Parathyroid adenoma (tissue), 2 donors: ENCODE measurements around the gene GJA3.
A peak's percentile ranks its signal among the peaks of the same experiment; 100 is the strongest.

Experiments
- H2AFZ ChIP-seq: fragments of 300-600 bp; sonication (generic); one replicate; pipeline ENCODE4 v1.7.0; 2017; ENCODE audit warnings: antibody characterized with exemption, mild to moderate bottlenecking
- H3K27ac ChIP-seq: fragments of 300-600 bp; sonication (generic); one replicate; pipeline ENCODE4 v1.7.0; 2017
- H3K27me3 ChIP-seq: fragments of 300-600 bp; sonication (generic); one replicate; pipeline ENCODE4 v1.7.0; 2017; ENCODE audit warnings: low read length; ENCODE audit not compliant: control insufficient read depth, insufficient read depth
- H3K36me3 ChIP-seq: fragments of 300-600 bp; sonication (generic); one replicate; pipeline ENCODE4 v1.7.0; 2017; ENCODE audit warnings: low read length; ENCODE audit not compliant: control insufficient read depth, insufficient read depth
- H3K4me1 ChIP-seq: fragments of 300-600 bp; sonication (generic); one replicate; pipeline ENCODE4 v1.7.0; 2017; ENCODE audit warnings: control low read depth
- H3K4me2 ChIP-seq: fragments of 300-600 bp; sonication (generic); one replicate; pipeline ENCODE4 v1.7.0; 2017; ENCODE audit warnings: low read length
- H3K4me3 ChIP-seq: fragments of 300-600 bp; sonication (generic); one replicate; pipeline ENCODE4 v1.7.0; 2017; ENCODE audit warnings: low read depth, low read length
- H3K79me2 ChIP-seq: fragments of 300-600 bp; sonication (generic); one replicate; pipeline ENCODE4 v1.7.0; 2017; ENCODE audit warnings: control low read depth
- H3K9ac ChIP-seq: fragments of 300-600 bp; sonication (generic); one replicate; pipeline ENCODE4 v1.7.0; 2017; ENCODE audit warnings: mild to moderate bottlenecking
- H3K9me3 ChIP-seq: fragments of 300-600 bp; sonication (generic); one replicate; pipeline ENCODE4 v1.7.0; 2017; ENCODE audit warnings: low read length; ENCODE audit not compliant: control insufficient read depth
- TF ChIP-seq, protein P1 (sequence below): fragments of 300-600 bp; sonication (generic); IDR thresholded peaks from one replicate; pipeline ENCODE4 v1.7.0; 2017; ENCODE audit warnings: antibody characterized with exemption, mild to moderate bottlenecking
- donor health status: primary hyperparathyroidism.

Gene GJA3

DNA sequence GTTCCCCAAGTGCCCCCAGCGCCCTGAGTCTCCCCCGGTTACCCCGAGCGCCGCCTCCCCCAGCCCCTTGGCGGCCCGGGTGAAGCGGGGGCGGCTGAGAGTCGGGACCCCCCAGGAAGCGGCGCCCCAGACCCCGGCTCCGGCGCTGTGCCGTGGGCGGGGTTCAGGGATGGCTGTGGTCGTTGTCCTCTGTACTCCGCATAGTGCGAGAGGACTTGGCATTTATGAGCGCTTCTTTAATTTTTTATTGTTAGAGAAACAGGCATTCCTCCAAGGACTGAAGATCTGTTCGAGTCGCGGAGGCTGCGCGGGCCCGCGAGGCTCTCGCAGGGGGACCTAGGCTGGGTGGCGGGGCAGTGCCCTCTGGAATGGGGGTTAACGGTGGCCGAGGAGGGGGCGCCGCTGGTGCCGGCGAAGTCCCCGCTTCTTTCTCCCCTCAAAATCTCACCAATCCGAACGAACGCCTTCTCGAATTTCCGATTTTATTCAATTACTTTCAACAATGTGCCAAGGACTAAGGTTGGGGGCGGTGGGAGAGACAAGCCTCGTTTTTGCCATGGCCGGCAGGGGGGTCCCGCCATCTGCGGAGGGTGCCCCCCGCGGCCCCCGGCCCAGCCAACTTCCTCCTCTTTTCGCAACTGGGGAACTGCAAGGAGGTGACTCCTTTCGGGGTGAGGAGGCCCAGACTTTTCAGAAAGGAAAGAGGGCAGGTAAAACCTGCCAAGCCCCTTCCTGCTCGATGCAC is 32.5 kb upstream of the GJA3 start:
- H3K9ac ChIP-seq: no peak overlapping the region
- no peaks in the 10 kb centered on the region for H3K9me3 ChIP-seq
- H2AFZ ChIP-seq: peak overlapping the region; percentile 68
- H3K4me2 ChIP-seq: peak overlapping the region; percentile 81
- no peaks in the 10 kb centered on the region for H3K36me3 ChIP-seq
- H3K27me3 ChIP-seq: no peaks in the 10 kb centered on the region
- H3K4me1 ChIP-seq: no peaks in the 10 kb centered on the region
- H3K79me2 ChIP-seq: no peaks in the 10 kb centered on the region
- H3K4me3 ChIP-seq: peak overlapping the region; percentile 43
- no peak overlapping the region for H3K27ac ChIP-seq
- TF ChIP-seq, protein P1, sequence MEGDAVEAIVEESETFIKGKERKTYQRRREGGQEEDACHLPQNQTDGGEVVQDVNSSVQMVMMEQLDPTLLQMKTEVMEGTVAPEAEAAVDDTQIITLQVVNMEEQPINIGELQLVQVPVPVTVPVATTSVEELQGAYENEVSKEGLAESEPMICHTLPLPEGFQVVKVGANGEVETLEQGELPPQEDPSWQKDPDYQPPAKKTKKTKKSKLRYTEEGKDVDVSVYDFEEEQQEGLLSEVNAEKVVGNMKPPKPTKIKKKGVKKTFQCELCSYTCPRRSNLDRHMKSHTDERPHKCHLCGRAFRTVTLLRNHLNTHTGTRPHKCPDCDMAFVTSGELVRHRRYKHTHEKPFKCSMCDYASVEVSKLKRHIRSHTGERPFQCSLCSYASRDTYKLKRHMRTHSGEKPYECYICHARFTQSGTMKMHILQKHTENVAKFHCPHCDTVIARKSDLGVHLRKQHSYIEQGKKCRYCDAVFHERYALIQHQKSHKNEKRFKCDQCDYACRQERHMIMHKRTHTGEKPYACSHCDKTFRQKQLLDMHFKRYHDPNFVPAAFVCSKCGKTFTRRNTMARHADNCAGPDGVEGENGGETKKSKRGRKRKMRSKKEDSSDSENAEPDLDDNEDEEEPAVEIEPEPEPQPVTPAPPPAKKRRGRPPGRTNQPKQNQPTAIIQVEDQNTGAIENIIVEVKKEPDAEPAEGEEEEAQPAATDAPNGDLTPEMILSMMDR: no peak

DNA sequence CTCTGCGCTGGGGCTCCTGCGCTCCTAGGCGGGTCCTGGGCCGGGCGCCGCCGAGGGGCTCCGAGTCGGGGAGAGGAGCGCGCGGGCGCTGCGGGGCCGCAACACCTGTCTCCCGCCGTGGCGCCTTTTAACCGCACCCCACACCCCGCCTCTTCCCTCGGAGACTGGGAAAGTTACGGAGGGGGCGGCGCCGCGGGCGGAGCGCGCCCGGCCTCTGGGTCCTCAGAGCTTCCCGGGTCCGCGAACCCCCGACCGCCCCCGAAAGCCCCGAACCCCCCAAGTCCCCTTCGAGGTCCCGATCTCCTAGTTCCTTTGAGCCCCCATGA is 31.9 kb upstream of the GJA3 start, which contains the start of gene GJB2:
TSS of gene GJB2 (minus strand) at position 103 of the 326 bp plus-strand sequence. CDS start 3,357 bp downstream, outside the sequence.
- Histone ChIP-seq H3K9ac (no peak within 1 kb of the TSS), H3K27ac (no peak within 1 kb of the TSS), H3K27me3 (no peaks in the 10 kb centered on the region)

DNA sequence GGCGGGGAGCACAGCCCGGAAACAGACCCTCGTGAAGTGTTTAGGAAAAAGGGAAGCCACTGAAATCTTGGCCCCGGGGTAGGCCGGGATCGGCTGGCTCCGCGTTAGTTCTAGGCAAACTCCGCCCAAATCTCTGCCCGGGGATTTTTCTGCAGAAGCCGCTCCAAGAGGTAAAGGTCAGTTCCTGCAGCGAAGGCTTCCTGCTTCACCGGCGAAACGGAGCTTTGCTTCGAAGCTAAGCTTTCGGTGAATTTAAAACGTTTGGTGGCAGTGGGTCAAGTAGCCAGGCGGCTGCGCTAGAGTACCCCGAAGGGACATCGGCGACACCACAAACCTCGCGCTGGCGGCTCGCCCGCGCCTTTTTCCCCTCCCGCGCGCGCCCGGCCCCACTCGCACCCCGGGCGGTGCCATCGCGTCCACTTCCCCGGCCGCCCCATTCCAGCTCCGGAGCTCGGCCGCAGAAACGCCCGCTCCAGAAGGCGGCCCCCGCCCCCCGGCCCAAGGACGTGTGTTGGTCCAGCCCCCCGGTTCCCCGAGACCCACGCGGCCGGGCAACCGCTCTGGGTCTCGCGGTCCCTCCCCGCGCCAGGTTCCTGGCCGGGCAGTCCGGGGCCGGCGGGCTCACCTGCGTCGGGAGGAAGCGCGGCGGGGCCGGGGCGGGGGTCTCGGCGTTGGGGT is 31.4 kb upstream of the GJA3 start:
- H2AFZ ChIP-seq: peak overlapping the region; percentile 68
- H3K4me1 ChIP-seq: no peaks in the 10 kb centered on the region
- TF ChIP-seq, protein P1: no peak
- H3K9me3 ChIP-seq: no peaks in the 10 kb centered on the region
- H3K4me2 ChIP-seq: peak overlapping the region; percentile 81
- H3K4me3 ChIP-seq: peak overlapping the region; percentile 41
- H3K36me3 ChIP-seq: no peaks in the 10 kb centered on the region
- no peaks in the 10 kb centered on the region for H3K27me3 ChIP-seq
- no peaks in the 10 kb centered on the region for H3K79me2 ChIP-seq
- no peak overlapping the region for H3K9ac ChIP-seq
- H3K27ac ChIP-seq: no peak overlapping the region

More for the DNA sequence above, 31.9 kb upstream of the GJA3 start, which contains the start of gene GJB2:
- peak within 1 kb of the TSS; percentile 81 for H3K4me2 ChIP-seq
- TF ChIP-seq, protein P1: no peak
- no peaks in the 10 kb centered on the region for H3K36me3 ChIP-seq
- peak within 1 kb of the TSS; percentile 68 for H2AFZ ChIP-seq
- H3K4me1 ChIP-seq: no peaks in the 10 kb centered on the region
- H3K79me2 ChIP-seq: no peaks in the 10 kb centered on the region
- no peaks in the 10 kb centered on the region for H3K9me3 ChIP-seq
- H3K4me3 ChIP-seq: peak within 1 kb of the TSS; percentile 43

- H3K36me3 ChIP-seq: no peaks in the 10 kb centered on the region
- TF ChIP-seq, protein P1: no peak
- no peaks in the 10 kb centered on the region for H3K79me2 ChIP-seq
Measured at GRCh38 chr13:20191311-20192157, 30.7 kb upstream of the GJA3 start.

More at GRCh38 chr13:20191311-20192157, 30.7 kb upstream of the GJA3 start:
- Histone ChIP-seq H3K27ac (no peak overlapping the region), H3K9me3 (no peaks in the 10 kb centered on the region), H3K27me3 (no peaks in the 10 kb centered on the region), H3K4me1 (no peaks in the 10 kb centered on the region), H2AFZ (peak overlapping the region; percentile 68), H3K4me3 (no peak overlapping the region), H3K4me2 (peak overlapping the region; percentile 81), H3K9ac (no peak overlapping the region)
